HG03558 (cell line): Measurements from ENCODE around the gene COL16A1.

Source experiments
- ATAC-seq: cut with Tn5 transposase; IDR thresholded peaks from one replicate; pipeline ENCODE4 v1.9.1; 2021; ENCODE audit warnings: moderate number of reproducible peaks; ENCODE audit not compliant: unreplicated experiment; ENCODE audit errors: extremely low read depth

Gene COL16A1

GRCh38 chr1:31703431-31704270, at the start of gene COL16A1:
Gene COL16A1 (minus strand): TSS chr1:31704017. CDS start chr1:31702193, 1,824 bp downstream.
- no peak for ATAC-seq

GRCh38 chr1:31752952-31753475, 49.2 kb upstream of the COL16A1 start:
- no peak for ATAC-seq

- ATAC-seq, result no peak
These were observed 48.4 kb upstream of the COL16A1 start for GRCh38 chr1:31752258-31752657.

- no peak for ATAC-seq
These were observed 48.0 kb upstream of the COL16A1 start for GRCh38 chr1:31751822-31752241.

GRCh38 chr1:31750858-31751510, 47.2 kb upstream of the COL16A1 start:
- no peak for ATAC-seq

GRCh38 chr1:31749785-31750735, 46.2 kb upstream of the COL16A1 start:
- ATAC-seq, result no peak

GRCh38 chr1:31748365-31748764, 44.5 kb upstream of the COL16A1 start:
- ATAC-seq, result no peak

GRCh38 chr1:31747304-31747703, 43.5 kb upstream of the COL16A1 start:
- no peak for ATAC-seq

GRCh38 chr1:31746687-31747086, 42.9 kb upstream of the COL16A1 start:
- ATAC-seq, result no peak

GRCh38 chr1:31745946-31746670, 42.3 kb upstream of the COL16A1 start:
- no peak for ATAC-seq

- no peak for ATAC-seq
These were observed 41.5 kb upstream of the COL16A1 start for GRCh38 chr1:31745096-31745945.

GRCh38 chr1:31744165-31744888, 40.5 kb upstream of the COL16A1 start:
- ATAC-seq, result no peak

GRCh38 chr1:31742462-31743212, 38.8 kb upstream of the COL16A1 start:
- no peak for ATAC-seq

GRCh38 chr1:31739346-31739745, 35.5 kb upstream of the COL16A1 start:
- no peak for ATAC-seq

- ATAC-seq, result no peak
These were observed 32.9 kb upstream of the COL16A1 start for GRCh38 chr1:31736675-31737074.

GRCh38 chr1:31735571-31735970, 31.8 kb upstream of the COL16A1 start:
- ATAC-seq, result no peak

- ATAC-seq, result no peak
These were observed 30.8 kb upstream of the COL16A1 start for GRCh38 chr1:31734582-31735107.
